ENCODE results near the gene PLA2G4B. TPM values are rescaled to one million over a fixed set of nuclear protein-coding genes. Genes with fewer than 3 reads are reported as not detected.

Gene PLA2G4B
- total and polyA plus RNA-seq, 2 of the 8 experiments (the other 6 are each of a cell fraction or from before 2014, with no cell fraction given): 4.2 to 9.2 TPM

GRCh38 chr15:41795996-41796856, 42.4 kb upstream of the PLA2G4B start:
- H3K9ac ChIP-seq (replicated peaks in 1 of 4; ENCODE audit: extremely low read depth in 1 of 4, low read depth in 3 of 4, low read length in 3 of 4): no peak overlapping the region
- FAIRE-seq: no peak
- H2AFZ ChIP-seq (ENCODE audit: low read length): no peak overlapping the region
- H4K20me1 ChIP-seq (replicated peaks in 1 of 2; ENCODE audit: control insufficient read depth in 1 of 2, insufficient read depth in 2 of 2, low read length in 2 of 2): peaks cover 0 to 2% of the 10 kb centered on the region in 2 experiments
- ChIA-PET POLR2A (ENCODE audit: partially characterized antibody) (interaction anchor here (1.4 kb wide), 1 partner anchor 22 kb away, joined by 4 read pairs; the partner anchor contains the start of gene MAPKBP1), CTCF (ENCODE audit: partially characterized antibody) (interaction anchor here (0.6 to 2.4 kb wide), 4 partner anchors 12 to 889 kb away, joined by 3 to 20 read pairs (median 3); partner anchors contain the start of gene MAPKBP1)
- no peak overlapping the region for H4K91ac ChIP-seq (replicated peaks; ENCODE audit: insufficient read length, low read length)
- no peak overlapping the region for H2BK120ac ChIP-seq (replicated peaks; ENCODE audit: low read depth, low read length)
- no peaks in the 10 kb centered on the region for H3K36me3 ChIP-seq (ENCODE audit: control insufficient read depth in 2 of 4, insufficient read depth in 4 of 4, low read length in 3 of 4)
- H2BK12ac ChIP-seq (ENCODE audit: low read depth, low read length): no peak overlapping the region
- H3K4me1 ChIP-seq (replicated peaks in 1 of 4; ENCODE audit: control insufficient read depth in 3 of 4, insufficient read depth in 4 of 4, low read length in 3 of 4): peaks cover 0 to 3% (median 2%) of the 10 kb centered on the region in 4 experiments; a peak in 4 of 7 replicates
- H3K23ac ChIP-seq (ENCODE audit: insufficient read length): no peak overlapping the region
- no peak for DNase-seq (ENCODE audit: low read depth in 1 of 2, low spot score in 2 of 2)
- H3K4me3 ChIP-seq (ENCODE audit: extremely low read depth in 1 of 4, insufficient read depth in 2 of 4, low read depth in 3 of 4, low read length in 4 of 4): no peak overlapping the region
- H2BK20ac ChIP-seq (ENCODE audit: low read length): no peak overlapping the region
- no peak overlapping the region; the same call in 1 of the 2 replicates for H3K27ac ChIP-seq (ENCODE audit: low read depth, low read length)
- H2AK5ac ChIP-seq (ENCODE audit: low read depth, low read length): no peak overlapping the region
- H3K79me1 ChIP-seq (ENCODE audit: low read depth, low read length): no peaks in the 10 kb centered on the region
- no peak overlapping the region for H3K56ac ChIP-seq (replicated peaks; ENCODE audit: insufficient read length, low read depth, low read length)
- no peaks in the 10 kb centered on the region for H3K9me3 ChIP-seq (ENCODE audit: insufficient read depth in 2 of 2, low read depth in 1 of 2, low read length in 1 of 2)
- H2BK5ac ChIP-seq (ENCODE audit: low read depth, low read length): no peak overlapping the region
- H3K4ac ChIP-seq (replicated peaks; ENCODE audit: insufficient read length, low read depth, low read length): no peak overlapping the region
- no peak overlapping the region for H3K4me2 ChIP-seq (ENCODE audit: insufficient read depth in 1 of 2, low read depth in 2 of 2, low read length in 2 of 2)
- H2BK15ac ChIP-seq (ENCODE audit: low read length): 0 out of 2 replicates have a peak overlapping the region, but pooled peaks have one; percentile 29
- no peak overlapping the region for H4K8ac ChIP-seq (ENCODE audit: extremely low read depth, insufficient read depth, low read length)
- H3K18ac ChIP-seq (ENCODE audit: extremely low read depth, low read length): no peak overlapping the region
- no peak overlapping the region for H3K14ac ChIP-seq (ENCODE audit: insufficient read length)
- H3K27me3 ChIP-seq (replicated peaks in 1 of 4; ENCODE audit: control insufficient read depth in 3 of 4, extremely low read depth in 1 of 4, insufficient read depth in 3 of 4, low read length in 3 of 4): no peaks in the 10 kb centered on the region
- no peaks in the 10 kb centered on the region for H3K23me2 ChIP-seq (ENCODE audit: low read depth, low read length)
- WGBS, 2 experiments (ENCODE audit: extremely low coverage in 1 of 2, insufficient coverage in 1 of 2, insufficient read length in 1 of 2, insufficient replicate concordance in 2 of 2, low coverage in 1 of 2, low lambda C conversion rate in 2 of 2, missing lambda C conversion rate in 1 of 2): 91% methylated on average over 10 of the region's 10 CpGs; no CpG with 5 or more reads in 1 of the 2 experiments
- no peaks in the 10 kb centered on the region; a peak in 1 of 4 replicates for H3K79me2 ChIP-seq (ENCODE audit: control insufficient read depth in 1 of 2, insufficient read depth in 2 of 2, low read length in 2 of 2)
- no peak overlapping the region for H4K5ac ChIP-seq (ENCODE audit: insufficient read length, low read depth, low read length)
- TF ChIP-seq, protein P1, sequence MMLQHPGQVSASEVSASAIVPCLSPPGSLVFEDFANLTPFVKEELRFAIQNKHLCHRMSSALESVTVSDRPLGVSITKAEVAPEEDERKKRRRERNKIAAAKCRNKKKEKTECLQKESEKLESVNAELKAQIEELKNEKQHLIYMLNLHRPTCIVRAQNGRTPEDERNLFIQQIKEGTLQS (IDR thresholded peaks at IDR 0.05; ENCODE audit: insufficient read depth, low read depth, low read length): no peak
- TF ChIP-seq MAFK (IDR thresholded peaks at IDR 0.05; ENCODE audit: low read depth, low read length): peak; percentile 65
